Thoracic aorta (tissue), 2 donors: ENCODE results near the gene CTRB1. TPM values are rescaled to one million over a fixed set of nuclear protein-coding genes. Genes with fewer than 3 reads are reported as not detected.

Experiments used
- ATAC-seq: fragments of 150-250 bp; one replicate; pipeline ENCODE4 v1.8.0; 2017; ENCODE audit warnings: low read depth; ENCODE audit not compliant: insufficient number of reproducible peaks, low FRiP score
- DNase-seq: peaks from one replicate; pipeline ENCODE4 v3.0.0-alpha.2; 2020; ENCODE audit warnings: low spot score
- H3K27ac ChIP-seq, 2 donors: fragments of 200-600 bp; sonication (generic); 1 replicate in 1 of 2; 2 replicates in 1 of 2; pipeline ENCODE4 v1.5.1; 2016; ENCODE audit warnings: mild to moderate bottlenecking in 2 of 2, moderate library complexity in 2 of 2
- H3K27me3 ChIP-seq: fragments of 200-600 bp; sonication (generic); replicated peaks from 2 replicates; pipeline ENCODE4 v1.6.0; 2016; ENCODE audit warnings: mild to moderate bottlenecking; ENCODE audit not compliant: insufficient read depth
- H3K36me3 ChIP-seq: fragments of 200-600 bp; sonication (generic); one replicate; pipeline ENCODE4 v1.5.1; 2016
- H3K4me1 ChIP-seq, 2 donors: fragments of 200-600 bp; sonication (generic); 1 replicate in 1 of 2; 2 replicates in 1 of 2; pipeline versions ENCODE4 v1.5.1 to v1.6.0; 2016; ENCODE audit warnings: low read depth in 2 of 2, mild to moderate bottlenecking in 1 of 2; ENCODE audit not compliant: control insufficient read depth in 1 of 2
- H3K4me3 ChIP-seq: fragments of 200-600 bp; sonication (generic); 2 replicates; pipeline ENCODE4 v1.5.1; 2016; ENCODE audit warnings: mild to moderate bottlenecking
- H3K9me3 ChIP-seq: fragments of 200-600 bp; sonication (generic); 2 replicates; pipeline ENCODE4 v1.5.1; 2016
- CTCF ChIP-seq: fragments of 200-600 bp; sonication (generic); IDR thresholded peaks from one replicate; pipeline ENCODE4 v1.5.1; 2019; ENCODE audit warnings: antibody characterized with exemption
- total RNA-seq, 2 donors: library from RNA; depleted of rRNA; stranded (reverse); fragments of >200 nt; gene quantifications; one replicate each; pipeline versions ENCODE4 v1.1.0 to v1.2.3, GENCODE V29; 2016

Gene CTRB1
- total RNA-seq, 2 donors from 2014 or later: 4.9 to 9.3 TPM

- DNase-seq (no peak), ATAC-seq (no peak)
- Histone ChIP-seq H3K9me3 (no peaks in the 10 kb centered on the region), H3K4me3 (peak overlapping the region; percentile 59), H3K36me3 (peaks cover 11% of the 10 kb centered on the region), H3K4me1 (peaks cover 73 to 99% of the 10 kb centered on the region in 2 donors), H3K27me3 (no peaks in the 10 kb centered on the region), H3K27ac (peak overlapping the region; percentile 96 to 99)
- TF ChIP-seq CTCF: no peak
Measured at GRCh38 chr16:75243667-75244224, 25.0 kb downstream of the CTRB1 start.

GRCh38 chr16:75244225-75244809, 25.5 kb downstream of the CTRB1 start:
- Histone ChIP-seq H3K27ac (peak overlapping the region; percentile 96 to 99), H3K4me3 (peak overlapping the region; percentile 59), H3K36me3 (peaks cover 11% of the 10 kb centered on the region), H3K9me3 (no peaks in the 10 kb centered on the region), H3K27me3 (no peaks in the 10 kb centered on the region), H3K4me1 (peaks cover 73 to 99% of the 10 kb centered on the region in 2 donors)
- ATAC-seq: no peak
- DNase-seq: no peak
- TF ChIP-seq CTCF: no peak

GRCh38 chr16:75244844-75245758, 26.3 kb downstream of the CTRB1 start:
- Histone ChIP-seq H3K4me1 (peaks cover 70 to 99% of the 10 kb centered on the region in 2 donors), H3K36me3 (peaks cover 11% of the 10 kb centered on the region), H3K27ac (peak overlapping the region; percentile 96 to 99), H3K9me3 (no peaks in the 10 kb centered on the region), H3K4me3 (peak overlapping the region; percentile 59), H3K27me3 (no peaks in the 10 kb centered on the region)
- TF ChIP-seq CTCF: no peak
- DNase-seq (peak; percentile 77), ATAC-seq (peak; percentile 84)

GRCh38 chr16:75246504-75247205, 27.9 kb downstream of the CTRB1 start:
- TF ChIP-seq CTCF: no peak
- Histone ChIP-seq H3K27me3 (no peaks in the 10 kb centered on the region), H3K4me3 (peak overlapping the region; percentile 92), H3K36me3 (peaks cover 5% of the 10 kb centered on the region), H3K27ac (peak overlapping the region; percentile 96 to 99), H3K9me3 (no peaks in the 10 kb centered on the region), H3K4me1 (peaks cover 65 to 85% of the 10 kb centered on the region in 2 donors)
- DNase-seq (no peak), ATAC-seq (no peak)
